HG03558 (cell line): Measurements from ENCODE around the gene UBE2D2.
A peak's percentile ranks its signal among the peaks of the same experiment; 100 is the strongest.
"Not testable (repeated sequence)": the region's sequence is repeated elsewhere in the genome, so short reads cannot be mapped to it uniquely, and the experiment has no call there.

Source experiments
- ATAC-seq: cut with Tn5 transposase; IDR thresholded peaks from one replicate; pipeline ENCODE4 v1.9.1; 2021; ENCODE audit warnings: moderate number of reproducible peaks; ENCODE audit not compliant: unreplicated experiment; ENCODE audit errors: extremely low read depth

Gene UBE2D2

DNA sequence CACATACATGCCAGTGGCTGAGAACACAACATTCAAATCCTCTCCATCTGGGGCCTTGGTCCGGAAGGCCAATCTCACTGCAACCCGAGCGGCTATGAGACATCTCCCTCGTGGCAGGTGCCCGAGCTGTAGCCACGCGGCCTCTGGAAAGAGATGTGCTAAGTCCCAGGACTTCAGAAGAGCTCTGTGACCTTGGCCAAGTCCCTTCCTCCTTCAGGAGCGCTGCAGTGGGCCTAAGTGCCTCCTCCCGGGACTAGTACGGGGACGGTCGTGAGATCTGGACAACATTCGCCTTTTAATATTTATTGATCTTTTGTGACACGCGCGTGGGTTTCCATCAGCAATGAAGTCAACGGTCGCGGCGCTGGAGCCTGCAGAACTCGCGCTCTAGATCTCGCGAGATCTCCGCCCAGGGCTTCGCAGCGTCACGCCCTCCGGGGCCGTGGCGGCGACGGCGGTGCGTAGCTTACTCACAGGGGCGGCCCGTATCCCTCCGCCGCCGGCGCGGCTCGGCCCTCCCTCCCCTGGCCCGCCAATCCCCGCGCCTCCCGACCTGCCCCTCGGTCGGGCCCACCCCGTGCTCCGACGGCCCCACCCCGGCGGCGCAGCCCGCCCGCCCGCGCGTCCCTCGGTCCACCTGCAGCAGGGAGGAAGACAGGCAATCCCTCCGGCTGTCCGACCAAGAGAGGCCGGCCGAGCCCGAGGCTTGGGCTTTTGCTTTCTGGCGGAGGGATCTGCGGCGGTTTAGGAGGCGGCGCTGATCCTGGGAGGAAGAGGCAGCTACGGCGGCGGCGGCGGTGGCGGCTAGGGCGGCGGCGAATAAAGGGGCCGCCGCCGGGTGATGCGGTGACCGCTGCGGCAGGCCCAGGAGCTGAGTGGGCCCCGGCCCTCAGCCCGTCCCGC lies at the start of gene UBE2D2:
Gene UBE2D2 (plus strand): TSS at position 588 of the 903 bp plus-strand sequence. CDS start 453 bp downstream, outside the sequence.
- peak; percentile 57 for ATAC-seq

DNA sequence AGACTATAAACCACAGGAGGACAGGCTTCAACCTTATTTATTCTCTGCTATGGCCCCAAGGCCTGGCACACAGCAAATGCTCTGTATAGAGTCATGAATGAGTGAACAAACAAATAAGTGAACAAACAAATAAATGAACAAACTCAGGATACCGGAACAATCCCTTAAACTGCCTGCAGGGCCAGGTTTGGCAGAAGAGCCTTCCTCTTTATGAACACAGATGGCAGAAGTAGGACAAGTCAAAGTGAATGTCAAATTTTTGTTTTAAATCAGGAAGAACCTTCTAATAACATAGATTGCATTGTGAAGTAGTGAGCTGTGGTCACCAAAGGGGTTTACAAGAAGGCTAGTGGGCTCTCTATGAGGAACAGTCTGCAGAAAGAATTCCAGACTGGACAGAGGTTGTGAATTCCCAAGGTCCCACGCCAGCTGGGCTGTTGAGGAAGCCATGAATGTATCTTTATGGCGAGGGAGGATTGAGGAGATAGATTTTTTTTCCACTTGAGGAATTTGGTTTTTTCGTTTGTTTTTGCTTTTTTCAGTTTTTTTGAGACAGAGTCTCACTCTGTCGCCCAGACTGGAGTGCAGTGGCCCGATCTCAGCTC lies 48.3 kb upstream of the UBE2D2 start:
- no peak for ATAC-seq

DNA sequence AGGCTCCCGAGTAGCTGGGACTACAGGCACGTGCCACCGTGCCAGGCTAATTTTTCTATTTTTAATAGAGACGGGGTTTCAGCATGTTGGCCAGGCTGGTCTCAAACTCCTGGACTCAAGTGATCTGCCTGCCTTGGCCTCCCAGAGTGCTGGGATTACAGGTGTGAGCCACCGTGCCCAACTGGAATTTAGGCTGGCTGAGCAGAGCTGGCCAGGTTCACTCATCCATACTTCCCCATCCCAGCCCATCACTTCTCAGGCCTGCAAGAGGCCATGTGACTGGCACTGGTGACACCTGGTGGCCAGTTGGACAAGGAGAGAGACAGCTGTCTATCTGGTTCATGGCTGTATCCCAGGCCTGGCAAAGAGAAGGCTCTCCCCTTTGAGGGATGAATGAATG lies 47.7 kb upstream of the UBE2D2 start:
- ATAC-seq = not testable (repeated sequence)

DNA sequence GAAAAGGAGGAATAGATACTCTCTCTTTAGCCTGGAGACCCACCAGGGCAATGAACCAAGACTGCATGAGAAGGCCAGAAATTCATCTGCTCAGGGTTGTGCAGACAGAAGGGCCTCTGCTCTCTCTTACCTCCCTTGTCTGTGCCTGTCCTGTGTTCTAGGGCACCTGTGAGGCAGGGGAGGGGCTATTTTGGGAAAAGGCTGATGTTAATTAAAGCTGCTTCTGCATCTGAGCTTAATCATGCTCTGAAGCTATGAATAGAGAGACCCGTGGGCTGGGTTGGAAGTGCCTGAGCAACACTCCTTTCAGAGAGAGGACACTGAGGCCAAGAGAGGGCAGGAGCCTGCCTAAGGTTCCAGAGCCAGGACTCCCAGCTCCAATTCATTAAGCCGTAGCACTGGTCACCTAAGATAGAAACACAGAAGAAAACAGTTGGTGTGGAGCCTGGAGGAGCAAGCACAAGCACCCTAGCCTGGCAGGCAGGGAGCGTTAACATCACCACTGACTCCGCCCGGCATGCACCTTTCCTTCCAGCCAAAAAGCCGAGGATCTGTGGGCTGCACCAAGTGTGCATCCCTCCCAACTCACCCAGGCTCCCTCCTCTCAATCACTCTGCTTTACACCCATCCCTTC lies 47.2 kb upstream of the UBE2D2 start:
- no peak for ATAC-seq

DNA sequence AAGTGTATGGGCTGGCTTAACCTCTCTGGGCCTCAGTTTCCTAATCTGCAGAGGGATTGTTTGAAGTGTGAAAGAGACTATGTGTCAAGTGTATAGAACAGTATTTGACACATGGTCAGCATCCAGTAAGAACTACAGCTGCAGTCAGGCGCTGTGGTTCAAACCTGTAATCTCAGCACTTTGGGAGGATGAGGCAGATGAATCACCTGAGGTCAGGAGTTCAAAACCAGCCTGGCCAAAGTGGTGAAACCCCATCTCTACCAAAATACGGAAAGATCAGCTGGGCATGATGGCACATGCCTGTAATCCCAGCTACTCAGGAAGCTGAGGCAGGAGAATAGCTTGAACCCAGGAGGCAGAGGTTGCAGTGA lies 46.7 kb upstream of the UBE2D2 start:
- ATAC-seq = no peak

DNA sequence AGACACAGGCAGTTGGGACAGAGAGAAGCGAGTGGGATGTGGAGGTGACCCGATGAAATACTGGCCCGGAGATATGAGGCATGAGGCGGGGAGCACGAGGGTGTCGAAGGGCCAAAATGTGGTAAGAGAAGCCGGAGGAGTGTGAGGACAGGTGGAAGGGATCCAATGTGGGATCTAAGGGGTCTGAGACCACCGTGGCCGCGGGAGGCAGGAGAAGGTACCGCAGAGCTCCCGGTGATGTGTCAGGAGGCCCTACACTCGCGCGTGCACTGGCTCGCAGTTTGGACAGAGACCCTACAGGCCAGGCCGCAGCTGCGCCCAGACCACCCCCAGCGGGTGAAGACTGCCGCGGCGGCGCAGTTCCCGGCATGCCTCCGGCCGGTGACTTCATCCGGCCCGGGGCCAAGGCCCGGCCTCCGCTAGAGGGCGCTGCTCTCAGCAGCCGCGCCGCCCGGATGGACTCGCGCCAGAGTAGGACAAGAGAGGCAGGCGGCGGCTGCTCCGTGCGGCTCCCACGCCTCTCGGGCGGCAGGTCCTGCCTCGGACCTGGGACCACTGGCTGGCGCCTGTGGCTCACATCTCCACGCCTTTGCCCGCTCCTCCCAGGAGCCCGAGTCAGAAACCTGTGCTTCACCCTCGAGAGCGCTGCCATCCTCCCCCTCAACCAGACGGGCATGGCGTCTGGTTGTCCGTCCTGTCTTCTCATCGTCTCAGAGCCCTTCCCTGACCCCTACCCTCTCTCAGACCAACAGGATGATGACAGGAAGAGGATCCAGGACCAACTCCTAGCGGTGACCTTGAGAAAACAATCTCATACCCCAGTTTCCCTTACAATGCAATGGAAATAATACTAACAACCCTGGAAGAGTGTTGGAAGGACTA lies 43.2 kb upstream of the UBE2D2 start:
- peak; percentile 61 for ATAC-seq

DNA sequence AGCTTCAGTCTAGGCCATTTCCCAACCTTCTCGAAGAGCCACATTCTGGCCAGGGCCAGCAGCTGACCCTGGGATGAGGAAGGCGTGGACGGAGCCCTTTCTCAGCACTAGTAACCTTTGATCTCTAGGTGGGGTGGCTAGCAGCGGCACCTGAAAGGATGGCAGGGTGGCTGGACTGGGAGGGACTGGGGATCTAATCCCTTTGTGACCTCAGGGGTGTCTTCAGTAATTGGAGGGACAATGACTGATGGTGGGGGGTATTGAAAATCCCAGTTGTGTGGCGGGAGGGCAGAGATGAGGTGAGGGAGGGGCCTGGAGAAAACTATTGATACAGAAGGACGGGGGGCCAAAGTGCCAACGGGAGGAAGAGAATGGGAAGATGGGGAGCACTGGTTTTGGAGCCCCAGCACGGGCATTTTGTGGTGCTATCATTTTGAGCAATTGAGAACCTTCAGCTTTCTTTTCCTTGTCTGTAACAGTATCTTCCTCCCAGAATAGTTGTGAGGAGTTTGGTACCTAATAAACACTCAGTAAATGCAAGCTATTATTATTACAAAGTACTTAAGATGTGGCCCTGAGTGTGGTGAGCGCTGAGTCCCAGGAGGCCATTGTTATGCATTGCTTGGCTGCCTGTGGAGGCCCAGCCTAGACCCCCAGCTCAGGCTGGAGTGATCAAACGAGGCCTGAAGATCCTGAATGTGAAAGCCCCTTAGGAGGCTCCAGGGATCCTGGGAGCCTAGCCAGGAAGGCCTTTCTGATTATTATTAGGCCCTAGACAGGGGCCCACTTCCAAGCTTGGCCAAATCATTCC lies 37.3 kb upstream of the UBE2D2 start:
- ATAC-seq = no peak

DNA sequence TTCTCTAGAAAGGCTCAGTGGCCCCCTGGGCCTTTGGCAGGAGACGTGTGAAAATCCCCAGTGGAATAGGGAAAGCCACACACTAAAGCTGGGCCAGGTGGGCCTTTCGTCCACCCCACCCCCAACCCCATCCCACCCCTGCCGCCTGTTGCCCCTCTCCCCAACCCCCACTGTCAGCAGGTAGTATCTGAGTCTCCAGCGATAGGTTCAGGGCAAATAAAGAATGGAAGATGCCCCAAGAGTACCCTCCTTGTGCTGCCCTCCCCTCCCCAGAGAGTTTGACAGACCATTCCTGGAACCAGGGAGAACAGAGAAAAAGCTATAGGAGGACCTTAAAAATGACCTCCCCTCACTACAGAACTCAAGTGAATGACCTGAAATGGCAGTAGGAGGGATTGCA lies 36.7 kb upstream of the UBE2D2 start:
- no peak for ATAC-seq

DNA sequence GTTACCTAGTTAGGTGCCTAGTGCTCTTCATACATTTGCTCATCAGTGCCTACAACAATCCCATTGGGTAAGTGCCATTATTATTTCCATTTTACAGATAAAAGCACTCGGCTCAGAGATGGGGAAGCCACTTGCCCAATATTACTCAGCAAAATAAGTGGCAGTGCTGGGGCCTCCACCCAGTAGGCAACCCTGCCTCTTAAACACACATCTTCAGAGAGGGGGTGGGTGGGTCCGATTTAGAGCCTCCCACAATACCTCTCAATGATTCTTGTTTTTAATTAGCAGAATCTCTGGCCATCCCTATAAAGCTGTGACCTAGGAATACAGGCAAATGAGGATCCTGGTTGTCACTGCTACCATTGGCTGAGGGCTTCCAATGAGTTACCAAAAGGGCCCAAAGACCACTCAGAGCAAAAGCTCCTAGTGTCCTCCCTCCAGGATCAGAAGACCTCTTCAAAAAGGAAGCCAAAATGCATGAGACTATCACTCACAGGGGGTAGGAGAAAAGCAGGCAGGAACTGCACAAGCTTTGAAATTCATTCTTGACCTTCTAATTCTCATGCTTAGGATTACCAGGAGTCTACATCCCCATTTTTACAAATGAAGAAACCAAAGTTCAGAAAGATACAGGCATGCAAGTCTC lies 36.1 kb upstream of the UBE2D2 start:
- ATAC-seq = no peak

DNA sequence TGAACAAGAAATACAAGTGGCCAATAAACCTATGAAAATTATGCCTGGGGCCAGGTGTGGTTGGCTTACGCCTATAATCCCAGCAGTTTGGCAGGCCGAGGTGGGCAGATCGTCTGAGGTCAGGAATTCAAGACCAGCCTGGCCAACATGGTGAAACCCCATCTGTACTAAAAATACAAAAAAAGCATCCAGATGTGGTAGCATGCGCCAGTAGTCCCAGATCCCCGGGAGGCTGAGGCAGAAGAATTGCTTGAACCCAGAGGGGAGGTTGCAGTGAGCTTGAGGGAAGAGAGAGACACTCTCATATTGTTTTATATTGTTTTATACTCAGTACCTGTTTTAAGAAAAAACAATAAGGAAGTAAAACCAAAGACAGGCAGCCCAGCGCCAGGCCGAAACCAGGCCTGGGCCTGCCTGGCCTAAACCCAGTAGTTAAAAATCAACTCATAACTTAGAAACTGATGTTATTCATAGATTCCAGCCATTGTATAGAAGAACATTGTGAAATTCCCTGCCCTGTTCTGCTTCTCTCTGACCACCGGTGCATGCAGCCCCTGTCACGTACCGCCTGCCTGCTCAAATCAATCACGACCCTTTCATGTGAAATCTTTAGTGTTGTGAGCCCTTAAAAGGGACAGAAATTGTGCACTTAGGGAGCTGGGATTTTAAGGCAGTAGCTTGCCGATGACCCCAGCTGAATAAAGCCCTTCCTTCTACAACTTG lies 35.4 kb upstream of the UBE2D2 start:
- ATAC-seq = not testable (repeated sequence)

DNA sequence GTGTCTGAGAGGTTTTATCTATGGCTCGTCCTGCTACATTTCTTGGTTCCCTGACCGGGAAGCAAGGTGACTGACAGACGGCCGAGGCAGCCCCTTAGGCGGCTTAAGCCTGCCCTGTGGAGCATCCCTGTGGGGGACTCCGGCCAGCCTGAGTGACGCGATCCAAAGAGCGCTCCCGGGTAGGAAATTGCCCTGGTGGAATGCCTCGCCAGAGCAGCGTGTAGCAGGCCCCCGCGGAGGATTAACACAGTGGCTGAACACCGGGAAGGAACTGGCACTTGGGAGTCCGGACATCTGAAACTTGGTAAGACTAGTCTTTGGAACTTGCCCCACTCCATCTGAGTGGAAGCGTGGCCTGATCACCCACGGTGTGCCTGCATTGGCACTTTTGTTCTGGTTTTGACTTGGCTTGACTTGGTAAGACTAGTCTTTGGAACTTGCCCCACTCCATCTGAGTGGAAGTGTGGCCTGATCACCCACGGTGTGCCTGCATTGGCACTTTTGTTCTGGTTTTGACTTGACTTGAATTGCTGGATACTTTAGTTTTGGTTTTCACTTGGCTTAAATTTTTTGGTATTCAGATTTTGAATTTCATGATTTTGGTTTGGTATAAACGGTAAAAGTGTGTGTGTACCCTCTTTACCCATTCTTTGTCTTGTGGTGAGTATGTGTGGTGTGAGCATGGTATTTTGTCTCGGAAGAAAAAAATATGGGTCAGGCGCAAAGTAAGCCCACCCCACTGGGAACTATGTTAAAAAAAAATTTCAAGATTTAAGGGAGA lies 34.6 kb upstream of the UBE2D2 start:
- not testable (repeated sequence) for ATAC-seq

DNA sequence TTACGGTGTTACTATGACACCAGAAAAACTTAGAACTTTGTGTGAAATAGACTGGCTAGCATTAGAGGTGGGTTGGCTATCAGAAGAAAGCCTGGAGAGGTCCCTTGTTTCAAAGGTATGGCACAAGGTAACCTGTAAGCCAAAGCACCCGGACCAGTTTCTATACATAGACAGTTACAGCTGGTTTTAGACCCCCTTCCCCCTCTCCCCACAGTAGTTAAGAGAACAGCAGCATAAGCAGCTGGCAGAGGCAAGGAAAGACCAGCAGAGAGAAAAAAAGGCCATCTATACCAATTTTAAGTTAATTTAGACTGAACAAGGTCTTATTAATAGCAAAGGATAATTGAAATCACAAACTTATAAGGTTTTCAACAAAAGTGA lies 34.1 kb upstream of the UBE2D2 start:
- ATAC-seq = not testable (repeated sequence)

DNA sequence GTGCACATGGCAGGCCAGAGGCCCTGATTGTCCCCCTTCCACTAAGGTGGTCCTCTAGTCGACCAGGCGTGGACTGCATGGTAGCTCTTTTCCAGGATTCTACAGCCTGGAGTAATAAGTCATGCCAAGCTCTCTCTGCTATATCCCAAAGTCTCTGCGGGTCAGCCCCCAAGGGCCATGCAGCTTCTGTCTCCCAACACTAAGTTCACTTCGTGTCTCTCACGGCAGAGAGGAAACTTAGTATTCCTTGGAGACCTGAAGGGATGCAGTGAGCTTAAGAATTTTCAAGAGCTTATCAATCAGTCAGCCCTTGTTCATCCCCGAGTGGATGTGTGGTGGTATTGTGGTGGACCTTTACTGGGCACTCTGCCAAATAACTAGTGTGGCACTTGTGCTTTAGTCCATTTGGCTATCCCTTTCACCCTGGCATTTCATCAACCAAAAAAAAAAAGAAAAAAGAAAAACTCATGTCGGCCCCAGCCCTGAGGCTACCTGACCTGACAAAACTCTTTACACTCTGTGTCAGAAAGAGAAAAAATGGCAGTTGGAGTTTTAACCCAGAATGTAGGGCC lies 33.2 kb upstream of the UBE2D2 start:
- not testable (repeated sequence) for ATAC-seq

DNA sequence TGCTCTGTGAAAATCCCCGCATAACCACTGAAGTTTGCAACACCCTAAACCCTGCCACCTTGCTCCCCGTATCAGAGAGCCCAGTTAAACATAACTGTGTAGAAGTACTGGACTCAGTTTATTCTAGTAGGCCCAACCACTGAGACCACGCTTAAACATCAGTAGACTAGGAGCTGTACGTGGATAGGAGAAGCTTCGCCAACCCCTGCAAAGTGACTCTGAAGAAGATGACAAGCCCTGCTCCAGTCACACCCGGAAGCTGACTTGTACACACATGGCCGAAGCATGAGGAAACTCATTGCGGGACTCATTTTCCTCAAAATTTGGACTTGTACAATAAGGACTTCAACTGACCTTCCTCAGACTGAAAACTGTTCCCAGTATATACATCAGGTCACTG lies 32.4 kb upstream of the UBE2D2 start:
- not testable (repeated sequence) for ATAC-seq

DNA sequence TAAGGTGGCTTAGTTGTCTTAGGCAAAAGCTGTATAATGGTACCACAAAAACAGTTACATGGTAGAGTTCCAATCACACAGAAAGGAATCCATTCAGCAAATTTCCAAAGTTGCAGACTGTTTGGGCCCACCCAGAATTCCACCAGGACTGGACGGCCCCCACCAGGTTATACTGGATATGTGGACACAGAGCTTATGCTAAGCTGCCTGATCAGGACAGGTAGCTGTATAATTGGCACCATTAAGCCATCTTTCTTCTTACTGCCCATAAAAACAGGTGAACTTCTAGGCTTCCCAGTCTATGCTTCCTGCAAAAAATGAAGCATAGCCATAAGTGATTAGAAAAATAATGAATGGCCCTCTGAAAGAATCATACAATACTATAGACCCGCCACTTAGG lies 31.1 kb upstream of the UBE2D2 start:
- ATAC-seq = not testable (repeated sequence)

DNA sequence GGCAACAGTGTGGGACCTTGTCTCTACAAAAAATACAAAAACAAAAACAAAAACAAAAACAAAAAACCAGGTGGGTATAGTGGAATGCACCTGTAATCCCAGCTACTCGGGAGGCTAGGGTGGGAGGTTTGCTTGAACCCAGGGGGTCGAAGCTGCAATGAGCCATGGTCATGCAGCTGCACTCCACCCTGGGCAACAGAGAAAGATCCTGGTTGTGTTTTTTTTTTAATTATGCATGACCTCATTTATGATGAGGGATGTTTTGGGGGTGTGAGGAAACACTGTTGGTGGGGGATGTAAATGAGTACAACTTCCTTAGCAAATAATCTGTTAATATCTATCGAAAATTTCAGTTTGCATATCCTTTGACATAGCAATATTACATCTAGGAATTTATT lies 29.4 kb upstream of the UBE2D2 start:
- ATAC-seq = no peak

DNA sequence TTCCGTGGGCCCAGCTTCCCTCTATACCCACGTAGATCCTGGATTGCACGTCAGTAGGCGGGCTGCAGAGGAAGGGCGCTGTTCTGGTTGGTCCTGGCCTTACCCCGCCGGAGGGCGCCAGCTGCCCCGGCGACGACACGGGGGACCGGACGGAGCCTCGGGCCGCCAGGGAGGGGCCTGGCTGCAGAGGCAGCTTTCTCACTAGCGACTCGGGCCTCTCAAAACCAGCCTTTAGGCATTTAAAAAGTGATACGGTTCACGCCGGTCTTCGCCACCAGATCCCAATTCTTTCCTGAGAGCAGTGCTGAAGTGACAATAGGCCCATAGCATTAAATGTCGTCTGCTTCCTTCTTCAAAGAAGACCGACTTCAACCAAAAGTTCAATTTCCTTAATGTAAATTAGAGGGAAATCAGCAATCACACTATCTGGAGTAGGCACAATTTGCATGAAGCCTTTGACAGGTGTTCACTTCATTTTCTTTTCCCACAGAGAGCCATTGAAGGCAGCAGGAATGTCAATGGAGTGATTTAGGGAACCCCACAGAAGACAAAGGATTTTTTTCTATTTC lies 17.6 kb upstream of the UBE2D2 start:
- ATAC-seq = peak; percentile 64
